Islet of Langerhans (tissue), 1 donor: Measurements from ENCODE around the gene OR8S1.
"Not testable (repeated sequence)": the region's sequence is repeated elsewhere in the genome, so short reads cannot be mapped to it uniquely, and the experiment has no call there.

Experiments
- FAIRE-seq: peaks from one replicate; lab custom pipeline; 2011; peaks lifted over from hg19 to GRCh38; lab: Jason Lieb, UNC

The OR8S1 gene

GRCh38 chr12:48525332-48525731 lies at the start of gene OR8S1:
Gene OR8S1, plus strand, starts transcription at chr12:48525632. Its CDS starts 0 bp downstream, at chr12:48525632.
- FAIRE-seq: no peak

- no peak for FAIRE-seq
Observed at GRCh38 chr12:48482198-48482597, 43.2 kb upstream of the OR8S1 start, which contains the start of gene C12orf54. Gene C12orf54, plus strand, starts transcription at chr12:48482498. Its CDS starts 799 bp downstream, at chr12:48483297.

GRCh38 chr12:48482930-48483329 lies 42.5 kb upstream of the OR8S1 start:
- FAIRE-seq: no peak

- no peak for FAIRE-seq
Observed at GRCh38 chr12:48486261-48486660, 39.2 kb upstream of the OR8S1 start.

- FAIRE-seq: no peak
Observed at GRCh38 chr12:48486679-48487078, 38.8 kb upstream of the OR8S1 start.

- no peak for FAIRE-seq
Observed at GRCh38 chr12:48489012-48489411, 36.4 kb upstream of the OR8S1 start.

- not testable (repeated sequence) for FAIRE-seq
Observed at GRCh38 chr12:48489456-48489855, 36.0 kb upstream of the OR8S1 start.

GRCh38 chr12:48500281-48500680 lies 25.2 kb upstream of the OR8S1 start:
- not testable (repeated sequence) for FAIRE-seq

GRCh38 chr12:48506836-48507235 lies 18.6 kb upstream of the OR8S1 start:
- not testable (repeated sequence) for FAIRE-seq

- FAIRE-seq: no peak
Observed at GRCh38 chr12:48508987-48509386, 16.4 kb upstream of the OR8S1 start.

GRCh38 chr12:48510111-48510510 lies 15.3 kb upstream of the OR8S1 start:
- no peak for FAIRE-seq

- FAIRE-seq: no peak
Observed at GRCh38 chr12:48512855-48513254, 12.6 kb upstream of the OR8S1 start.

GRCh38 chr12:48514728-48515127 lies 10.7 kb upstream of the OR8S1 start:
- FAIRE-seq: no peak

GRCh38 chr12:48520381-48520780 lies 5.1 kb upstream of the OR8S1 start:
- FAIRE-seq: not testable (repeated sequence)

- no peak for FAIRE-seq
Observed at GRCh38 chr12:48527891-48528670, 2.6 kb downstream of the OR8S1 start.

- no peak for FAIRE-seq
Observed at GRCh38 chr12:48532601-48533000, 7.2 kb downstream of the OR8S1 start.

GRCh38 chr12:48536602-48537001 lies 11.2 kb downstream of the OR8S1 start:
- no peak for FAIRE-seq

- FAIRE-seq: no peak
Observed at GRCh38 chr12:48542300-48542928, 17.0 kb downstream of the OR8S1 start.

- FAIRE-seq: no peak
Observed at GRCh38 chr12:48545833-48546469, 20.5 kb downstream of the OR8S1 start.

- FAIRE-seq: not testable (repeated sequence)
Observed at GRCh38 chr12:48547012-48547411, 21.6 kb downstream of the OR8S1 start.

- FAIRE-seq: not testable (repeated sequence)
Observed at GRCh38 chr12:48551636-48552035, 26.2 kb downstream of the OR8S1 start.

- not testable (repeated sequence) for FAIRE-seq
Observed at GRCh38 chr12:48553666-48554343, 28.4 kb downstream of the OR8S1 start.

- no peak for FAIRE-seq
Observed at GRCh38 chr12:48556631-48557030, 31.2 kb downstream of the OR8S1 start.
